GM19438 (cell line): ENCODE measurements around the gene TRIM17.

Experiments
- ATAC-seq: cut with Tn5 transposase; IDR thresholded peaks from one replicate; pipeline ENCODE4 v1.9.1; 2021; ENCODE audit warnings: low read depth; ENCODE audit not compliant: unreplicated experiment

The TRIM17 gene

GRCh38 chr1:228404107-228404720 lies 12.4 kb downstream of the TRIM17 start:
- no peak for ATAC-seq

- ATAC-seq, result no peak
Measured at GRCh38 chr1:228403231-228403631, 13.4 kb downstream of the TRIM17 start.

- ATAC-seq, result no peak
Measured at GRCh38 chr1:228402641-228403025, 14.0 kb downstream of the TRIM17 start.

GRCh38 chr1:228401782-228402640 lies 14.7 kb downstream of the TRIM17 start:
- ATAC-seq, result no peak

- ATAC-seq, result no peak
Measured at GRCh38 chr1:228400692-228401454, 15.8 kb downstream of the TRIM17 start.

- no peak for ATAC-seq
Measured at GRCh38 chr1:228400237-228400651, 16.4 kb downstream of the TRIM17 start.

- no peak for ATAC-seq
Measured at GRCh38 chr1:228399531-228400236, 17.0 kb downstream of the TRIM17 start.

- no peak for ATAC-seq
Measured at GRCh38 chr1:228398741-228399461, 17.8 kb downstream of the TRIM17 start.

GRCh38 chr1:228397966-228398365 lies 18.7 kb downstream of the TRIM17 start:
- ATAC-seq, result no peak

GRCh38 chr1:228396770-228397662 lies 19.6 kb downstream of the TRIM17 start:
- no peak for ATAC-seq

GRCh38 chr1:228394571-228395394 lies 21.9 kb downstream of the TRIM17 start:
- no peak for ATAC-seq

GRCh38 chr1:228393811-228394570 lies 22.7 kb downstream of the TRIM17 start:
- no peak for ATAC-seq

GRCh38 chr1:228393268-228393701 lies 23.4 kb downstream of the TRIM17 start:
- no peak for ATAC-seq

GRCh38 chr1:228392111-228392936 lies 24.3 kb downstream of the TRIM17 start:
- no peak for ATAC-seq

- no peak for ATAC-seq
Measured at GRCh38 chr1:228391411-228392020, 25.1 kb downstream of the TRIM17 start.

GRCh38 chr1:228390649-228391048 lies 26.0 kb downstream of the TRIM17 start:
- ATAC-seq, result no peak
